Measurements from ENCODE around the gene LAPTM5.
"Not testable (repeated sequence)": the region's sequence is repeated elsewhere in the genome, so short reads cannot be mapped to it uniquely, and the experiment has no call there.

Gene LAPTM5

GRCh38 chr1:30689901-30690645, 67.5 kb downstream of the LAPTM5 start:
- TF ChIP-seq POLR2A (IDR thresholded peaks at IDR 0.05; ENCODE audit: low read depth, low read length): no peak
- DNase-seq (ENCODE audit: insufficient read length, low spot score): no peak
- FAIRE-seq: no peak

GRCh38 chr1:30688920-30689794, 68.4 kb downstream of the LAPTM5 start:
- TF ChIP-seq POLR2A (IDR thresholded peaks at IDR 0.05; ENCODE audit: low read depth, low read length): no peak
- DNase-seq (ENCODE audit: insufficient read length, low spot score) (no peak), FAIRE-seq (no peak)

GRCh38 chr1:30688516-30688915, 69.1 kb downstream of the LAPTM5 start:
- FAIRE-seq: not testable (repeated sequence)

GRCh38 chr1:30687886-30688285, 69.7 kb downstream of the LAPTM5 start:
- DNase-seq (ENCODE audit: insufficient read length, low spot score) (no peak), FAIRE-seq (no peak)
- no peak for TF ChIP-seq POLR2A (IDR thresholded peaks at IDR 0.05; ENCODE audit: low read depth, low read length)

More at GRCh38 chr1:30688516-30688915, 69.1 kb downstream of the LAPTM5 start:
- not testable (repeated sequence) for DNase-seq (ENCODE audit: insufficient read length, low spot score)

GRCh38 chr1:30686236-30686935, 71.2 kb downstream of the LAPTM5 start:
- TF ChIP-seq POLR2A (IDR thresholded peaks at IDR 0.05; ENCODE audit: low read depth, low read length): no peak
- DNase-seq (ENCODE audit: insufficient read length, low spot score) (no peak), FAIRE-seq (no peak)

- FAIRE-seq (no peak), DNase-seq (ENCODE audit: insufficient read length, low spot score) (no peak)
- TF ChIP-seq POLR2A (IDR thresholded peaks at IDR 0.05; ENCODE audit: low read depth, low read length): no peak
Measured at GRCh38 chr1:30685796-30686165, 71.8 kb downstream of the LAPTM5 start.

- no peak for DNase-seq (ENCODE audit: insufficient read length, low spot score)
- FAIRE-seq: no peak
- no peak for TF ChIP-seq POLR2A (IDR thresholded peaks at IDR 0.05; ENCODE audit: low read depth, low read length)
Measured at GRCh38 chr1:30684881-30685795, 72.4 kb downstream of the LAPTM5 start.

GRCh38 chr1:30684259-30684658, 73.3 kb downstream of the LAPTM5 start:
- no peak for TF ChIP-seq POLR2A (IDR thresholded peaks at IDR 0.05; ENCODE audit: low read depth, low read length)
- no peak for DNase-seq (ENCODE audit: insufficient read length, low spot score)
- FAIRE-seq: no peak

GRCh38 chr1:30683699-30684098, 73.9 kb downstream of the LAPTM5 start:
- no peak for FAIRE-seq
- TF ChIP-seq POLR2A (IDR thresholded peaks at IDR 0.05; ENCODE audit: low read depth, low read length): no peak
- no peak for DNase-seq (ENCODE audit: insufficient read length, low spot score)

Measured in H54 (cell line).